Upper lobe of left lung (tissue), 4 donors: ENCODE data around the gene ELFN2.

Experiments used
- CTCF ChIP-seq, 6 experiments: fragments of 450-650 bp in 4 of 6; fragments of 200-600 bp in 2 of 6; sonication (generic) in 2 of 6; IDR thresholded peaks; one replicate each; pipeline ENCODE4 v1.5.1; 2016 to 2019; ENCODE audit warnings: antibody characterized with exemption in 6 of 6
- POLR2AphosphoS5 ChIP-seq, 2 donors: sonication (generic); formaldehyde crosslinking; IDR thresholded peaks; one replicate each; pipeline ENCODE4 v1.5.1; 2017; ENCODE audit warnings: antibody characterized with exemption in 2 of 2

DNA sequence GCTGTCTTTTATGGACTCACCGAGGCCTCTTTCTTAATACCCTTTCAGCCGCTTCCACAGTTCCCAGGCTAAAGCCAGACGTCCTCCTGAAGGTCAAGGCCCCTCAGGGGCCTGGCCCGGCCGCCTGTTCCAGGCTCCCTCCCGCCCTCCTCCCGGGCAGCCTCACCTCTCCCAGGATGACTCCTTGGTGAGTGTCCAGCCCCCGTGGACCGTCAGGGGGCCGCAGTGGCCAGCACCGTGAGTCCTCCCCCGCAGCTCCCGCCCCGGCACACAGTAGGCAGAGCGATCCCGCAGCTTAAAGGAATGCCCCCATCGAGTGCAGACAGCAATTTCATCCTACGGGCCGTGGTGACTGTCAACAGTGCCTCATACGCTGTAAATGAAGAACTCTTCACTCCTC lies 32.9 kb downstream of the ELFN2 start:
- TF ChIP-seq CTCF (IDR thresholded peaks at IDR 0.05): no peak
- no peak for TF ChIP-seq POLR2AphosphoS5 (IDR thresholded peaks at IDR 0.05)
